ENCODE data around the gene ATP12A.
"Not testable (repeated sequence)": the region's sequence is repeated elsewhere in the genome, so short reads cannot be mapped to it uniquely, and the experiment has no call there.

Gene ATP12A

GRCh38 chr13:24724714-24725113 lies 44.5 kb downstream of the ATP12A start:
- in situ Hi-C loops (cut with MboI; ENCODE audit: low sequenced_read_pairs), result no loop called here

GRCh38 chr13:24725379-24725778 lies 45.2 kb downstream of the ATP12A start:
- in situ Hi-C loops (cut with MboI; ENCODE audit: low sequenced_read_pairs), result no loop called here

GRCh38 chr13:24727731-24728601 lies 47.8 kb downstream of the ATP12A start:
- in situ Hi-C loops (cut with MboI; ENCODE audit: low sequenced_read_pairs), result no loop called here

GRCh38 chr13:24730873-24731567 lies 50.8 kb downstream of the ATP12A start:
- in situ Hi-C loops (cut with MboI; ENCODE audit: low sequenced_read_pairs), result not testable (repeated sequence)

DNA sequence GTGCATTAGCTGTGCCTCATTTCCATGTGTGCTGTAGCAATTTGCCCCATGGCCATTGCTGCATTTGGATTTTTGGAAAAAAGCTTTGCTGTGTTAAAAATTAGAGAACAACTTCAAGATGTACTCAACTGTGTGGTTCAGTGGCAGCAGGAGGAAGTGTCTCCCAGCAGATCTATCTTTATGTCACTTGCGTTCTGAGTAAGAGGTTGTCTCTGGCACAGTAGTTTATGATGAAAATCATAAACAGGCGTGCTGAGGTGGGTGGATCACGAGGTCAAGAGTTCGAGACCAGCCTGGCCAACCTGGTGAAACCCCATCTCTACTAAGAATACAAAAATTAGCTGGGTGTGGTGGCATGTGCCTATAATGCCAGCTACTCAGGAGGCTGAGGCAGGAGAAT lies 54.7 kb downstream of the ATP12A start:
- in situ Hi-C loops (cut with MboI; ENCODE audit: low sequenced_read_pairs), result no loop called here

- in situ Hi-C loops (cut with MboI; ENCODE audit: low sequenced_read_pairs), result no loop called here
Observed at GRCh38 chr13:24737042-24737441, 56.8 kb downstream of the ATP12A start.

DNA sequence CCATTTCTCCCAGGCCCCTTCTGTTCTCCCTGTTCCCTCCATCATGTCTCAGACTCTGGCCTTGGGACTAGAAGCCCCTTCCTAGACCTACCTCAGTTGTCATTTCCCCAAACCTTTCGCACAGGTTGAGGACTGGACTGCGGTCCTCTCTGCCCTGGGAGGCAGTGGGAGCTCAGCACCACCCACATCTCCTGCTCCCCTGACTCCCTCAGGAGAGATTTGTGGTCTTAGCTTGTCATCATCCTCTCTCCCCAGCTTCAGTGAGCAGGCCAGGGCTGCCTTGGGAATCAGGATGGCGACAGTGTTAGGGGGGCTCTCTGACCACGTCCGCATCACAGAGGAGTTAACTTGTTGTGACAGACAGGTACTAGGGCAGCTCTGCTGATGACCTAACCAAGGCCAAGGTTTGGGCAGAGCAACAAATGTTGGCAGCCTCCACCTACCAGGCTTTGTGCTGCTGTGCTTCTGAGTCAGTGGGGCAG lies 58.2 kb downstream of the ATP12A start:
- in situ Hi-C loops (cut with MboI; ENCODE audit: low sequenced_read_pairs), result no loop called here

- in situ Hi-C loops (cut with MboI; ENCODE audit: low sequenced_read_pairs), result no loop called here
Observed at GRCh38 chr13:24740014-24740890, 60.0 kb downstream of the ATP12A start.

- in situ Hi-C loops (cut with MboI; ENCODE audit: low sequenced_read_pairs), result no loop called here
Observed at GRCh38 chr13:24741016-24741662, 60.9 kb downstream of the ATP12A start.

GRCh38 chr13:24741791-24742190 lies 61.6 kb downstream of the ATP12A start:
- in situ Hi-C loops (cut with MboI; ENCODE audit: low sequenced_read_pairs), result no loop called here

DNA sequence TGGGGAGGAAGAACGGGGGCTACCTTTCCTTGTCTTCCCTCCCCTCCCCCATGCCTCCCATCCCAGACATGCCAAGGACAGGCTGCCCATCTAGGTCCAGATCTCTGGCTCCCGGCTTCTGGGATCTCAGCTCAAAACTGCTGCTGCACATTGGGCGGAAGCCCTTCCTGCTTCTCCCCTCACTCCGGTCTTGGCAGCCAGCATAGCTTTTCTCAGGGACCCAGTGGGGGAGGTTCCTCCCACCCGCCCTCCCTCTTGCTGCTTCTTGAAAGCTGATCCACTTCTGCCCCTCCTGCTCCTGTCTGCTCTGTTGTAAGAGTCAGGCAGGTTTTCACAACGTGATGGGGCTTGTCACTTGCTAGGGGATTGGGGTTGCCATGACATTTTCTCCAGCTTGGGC lies 62.1 kb downstream of the ATP12A start:
- in situ Hi-C loops (cut with MboI; ENCODE audit: low sequenced_read_pairs), result no loop called here

- in situ Hi-C loops (cut with MboI; ENCODE audit: low sequenced_read_pairs), result no loop called here
Observed at GRCh38 chr13:24742977-24743376, 62.8 kb downstream of the ATP12A start.

DNA sequence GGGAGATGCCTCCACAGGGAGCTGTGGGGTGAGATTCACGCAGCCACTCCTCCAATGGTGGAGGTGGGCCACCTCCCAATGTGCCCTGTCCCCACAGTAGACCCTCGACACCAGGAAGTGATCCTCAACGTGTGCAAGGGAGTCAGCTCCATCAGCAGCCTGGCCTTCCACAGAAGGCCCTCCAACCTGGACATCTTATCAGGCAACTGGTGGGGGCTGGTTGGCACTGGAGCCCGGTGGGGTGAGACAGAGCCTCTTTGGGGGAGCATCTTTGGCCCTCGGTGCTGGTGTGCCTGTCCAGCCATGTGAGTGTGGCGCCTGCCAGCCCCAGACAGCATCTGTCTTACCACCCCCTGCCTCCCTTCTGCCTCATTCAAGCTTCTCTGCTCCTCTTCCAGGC lies 64.0 kb downstream of the ATP12A start:
- in situ Hi-C loops (cut with MboI; ENCODE audit: low sequenced_read_pairs), result no loop called here

DNA sequence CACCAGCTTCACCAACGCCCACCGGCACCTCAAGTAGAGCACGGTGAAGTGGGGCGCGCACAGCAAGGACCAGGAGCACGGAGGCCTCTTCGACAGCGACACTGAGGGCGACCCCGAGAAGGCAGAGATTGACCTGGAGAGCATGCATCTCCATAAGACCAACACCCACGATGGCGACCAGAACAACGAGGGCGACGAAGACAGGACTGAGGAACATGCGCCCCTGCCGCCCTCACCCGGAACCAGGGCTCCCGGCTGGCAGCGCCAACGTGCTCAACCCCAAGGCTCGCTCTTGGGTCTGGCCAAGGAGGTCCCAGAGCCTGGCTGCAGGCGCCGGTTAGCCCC lies 65.3 kb downstream of the ATP12A start:
- in situ Hi-C loops (cut with MboI; ENCODE audit: low sequenced_read_pairs), result no loop called here

- in situ Hi-C loops (cut with MboI; ENCODE audit: low sequenced_read_pairs), result no loop called here
Observed at GRCh38 chr13:24745861-24746617, 65.8 kb downstream of the ATP12A start.

GRCh38 chr13:24746618-24747247 lies 66.5 kb downstream of the ATP12A start:
- in situ Hi-C loops (cut with MboI; ENCODE audit: low sequenced_read_pairs), result no loop called here

DNA sequence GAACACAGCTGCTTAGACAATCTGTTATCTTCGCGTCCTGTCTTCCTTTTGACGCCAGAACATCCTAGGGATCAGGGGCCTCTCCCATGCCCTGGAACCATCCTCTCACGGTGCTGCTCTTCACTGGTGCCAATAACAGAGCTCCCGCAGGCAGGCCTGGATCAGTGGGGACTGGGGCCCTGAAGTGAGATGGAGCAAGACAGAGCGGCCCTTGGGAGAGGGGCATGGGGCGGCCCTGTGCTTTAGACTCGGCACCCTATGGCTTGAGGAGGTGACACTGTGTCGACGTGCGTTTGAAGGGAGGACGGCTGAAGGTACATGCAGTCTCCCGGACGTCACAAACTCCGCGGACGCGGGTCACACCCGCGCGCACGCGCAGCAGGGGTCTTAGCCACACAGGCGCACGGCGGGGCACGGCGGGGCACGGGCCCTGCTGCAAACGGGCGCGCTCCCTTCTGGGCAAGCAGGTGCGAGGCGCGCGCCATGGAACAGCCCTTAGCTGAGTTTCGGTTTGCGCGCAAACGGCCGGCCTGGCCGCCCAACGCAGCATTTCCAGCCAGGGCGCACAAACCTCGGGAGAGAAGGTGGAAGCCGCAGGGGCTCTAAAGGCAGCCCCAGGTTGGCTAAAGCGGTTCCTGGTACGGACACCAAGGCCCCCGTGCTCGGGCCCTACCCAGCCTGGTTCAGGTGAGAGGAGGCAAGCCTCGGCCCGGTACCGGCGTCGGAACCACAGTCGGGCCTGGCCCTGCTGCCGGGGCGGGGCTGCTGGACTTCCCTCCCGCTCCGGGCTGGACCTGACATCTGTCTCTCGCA lies 67.2 kb downstream of the ATP12A start:
- in situ Hi-C loops (cut with MboI; ENCODE audit: low sequenced_read_pairs), result no loop called here

DNA sequence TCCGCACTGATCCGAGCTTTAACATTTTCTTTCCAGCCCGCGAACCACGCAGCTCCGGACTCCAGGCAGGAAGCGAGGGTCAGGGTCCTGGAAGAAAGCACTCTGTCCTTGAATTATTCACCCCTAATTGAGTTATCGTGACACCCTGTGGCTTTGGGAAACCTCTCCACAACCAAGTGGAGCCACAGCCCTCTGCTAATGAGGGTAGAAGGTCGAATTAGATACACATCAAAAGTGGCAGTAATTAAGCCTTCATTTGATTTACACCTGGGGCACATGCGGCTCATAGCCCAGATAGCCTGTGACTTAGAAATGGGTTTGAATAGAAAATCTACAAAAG lies 67.8 kb downstream of the ATP12A start:
- in situ Hi-C loops (cut with MboI; ENCODE audit: low sequenced_read_pairs), result no loop called here

DNA sequence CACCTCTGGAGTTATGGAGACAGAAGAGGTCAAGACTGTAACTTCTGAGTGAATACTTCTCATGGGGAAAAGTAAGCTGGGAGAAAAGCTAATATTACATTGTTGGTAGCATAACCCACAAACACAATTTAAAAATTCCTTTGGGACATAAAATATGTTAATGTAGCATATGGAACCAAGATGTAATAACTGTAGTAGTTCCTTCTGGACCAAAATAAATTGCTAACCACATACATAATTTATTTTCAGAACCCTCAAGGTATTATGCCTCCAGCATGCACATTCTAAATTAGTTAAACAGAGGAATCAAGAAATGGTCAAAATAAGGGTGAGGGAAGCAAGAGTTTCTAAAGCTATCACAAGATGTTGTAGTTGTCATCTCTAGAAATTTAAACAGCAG lies 79.0 kb downstream of the ATP12A start:
- in situ Hi-C loops (cut with MboI; ENCODE audit: low sequenced_read_pairs), result no loop called here
